A673 (cell line): Measurements from ENCODE around the gene WDR53. TPM values are rescaled to one million over a fixed set of nuclear protein-coding genes. Genes with fewer than 3 reads are reported as not detected.
A peak's percentile ranks its signal among the peaks of the same experiment; 100 is the strongest.

ENCODE experiments used
- BruUV-seq: library from RNA; stranded (reverse); fragments of 400-500 nt; replicated peaks from 2 replicates; lab custom pipeline; 2021; lab: Mats Ljungman, UMichigan
- CTCF ChIA-PET: fragments of 300-600 bp; sonication (Branson Sonifier 250); formaldehyde crosslinking; loops from one replicate; lab custom pipeline; 2022; ENCODE audit warnings: antibody characterized with exemption; lab: Charles Lee
- POLR2A ChIA-PET: fragments of 300-600 bp; sonication (Branson Sonifier 250); formaldehyde crosslinking; loops from one replicate; lab custom pipeline; 2022; ENCODE audit warnings: antibody characterized with exemption; ENCODE audit not compliant: low non-redundant PET; lab: Charles Lee
- DNase-seq: peaks from one replicate; pipeline ENCODE4 v3.0.0-alpha.2; 2015; ENCODE audit warnings: low spot score
- H3K27ac ChIP-seq: fragments of 200-600 bp; sonication (generic); 2 replicates; pipeline ENCODE4 v1.5.1; 2016; ENCODE audit warnings: mixed run types, low read depth, mild to moderate bottlenecking, mixed read lengths, antibody characterized with exemption, low read length; ENCODE audit not compliant: poor library complexity, severe bottlenecking
- H3K27me3 ChIP-seq: fragments of 200-600 bp; sonication (generic); replicated peaks from 2 replicates; pipeline ENCODE4 v1.6.1; 2017; ENCODE audit warnings: mixed run types, low read depth, mild to moderate bottlenecking, mixed read lengths, antibody characterized with exemption, low read length; ENCODE audit not compliant: insufficient read depth, poor library complexity
- H3K36me3 ChIP-seq: fragments of 200-600 bp; sonication (generic); 2 replicates; pipeline ENCODE4 v1.6.1; 2016; ENCODE audit warnings: mixed run types, mild to moderate bottlenecking, mixed read lengths, antibody characterized with exemption, low read length; ENCODE audit not compliant: insufficient read depth, poor library complexity, severe bottlenecking
- H3K4me1 ChIP-seq: fragments of 200-600 bp; sonication (generic); 2 replicates; pipeline ENCODE4 v1.6.1; 2017; ENCODE audit warnings: mixed run types, mild to moderate bottlenecking, mixed read lengths, antibody characterized with exemption, low read length; ENCODE audit not compliant: insufficient read depth, poor library complexity, severe bottlenecking
- H3K4me3 ChIP-seq: fragments of 200-600 bp; sonication (generic); 2 replicates; pipeline ENCODE4 v1.5.1; 2016; ENCODE audit warnings: low read depth, mixed run types, mild to moderate bottlenecking, mixed read lengths, low read length; ENCODE audit not compliant: poor library complexity, severe bottlenecking
- H3K9me3 ChIP-seq: fragments of 200-600 bp; sonication (generic); 2 replicates; pipeline ENCODE4 v1.6.1; 2016; ENCODE audit warnings: mixed run types, low read depth, mild to moderate bottlenecking, mixed read lengths, antibody characterized with exemption, low read length; ENCODE audit not compliant: poor library complexity, severe bottlenecking
- EZH2 ChIP-seq: fragments of 200-600 bp; sonication (generic); IDR thresholded peaks from 2 replicates; pipeline ENCODE4 v1.6.1; 2017; ENCODE audit warnings: borderline replicate concordance, low read depth, mild to moderate bottlenecking, mixed read lengths, antibody characterized with exemption, low read length; ENCODE audit not compliant: poor library complexity, severe bottlenecking
- intact Hi-C: fragments of 100-400 bp; cut with micrococcal nuclease; formaldehyde crosslinking; loops from one replicate; pipeline ENCODE4 v1.10.0; 2022; ENCODE audit not compliant: unreplicated experiment
- total RNA-seq: library from RNA; stranded (reverse); gene quantifications from 2 replicates; pipeline ENCODE4 v1.2.3, GENCODE V29; 2021
- TF ChIP-seq, protein P1 (sequence below): fragments of 300-800, 200-600 bp; sonication (generic); conservative IDR thresholded peaks from 2 replicates; pipeline ENCODE4 v1.5.1; 2017; ENCODE audit warnings: low read depth, mild to moderate bottlenecking, antibody characterized with exemption, low read length, moderate library complexity, mixed read lengths

The WDR53 gene
- total RNA-seq, 1 experiment from 2014 or later, result 23.1 TPM

DNA sequence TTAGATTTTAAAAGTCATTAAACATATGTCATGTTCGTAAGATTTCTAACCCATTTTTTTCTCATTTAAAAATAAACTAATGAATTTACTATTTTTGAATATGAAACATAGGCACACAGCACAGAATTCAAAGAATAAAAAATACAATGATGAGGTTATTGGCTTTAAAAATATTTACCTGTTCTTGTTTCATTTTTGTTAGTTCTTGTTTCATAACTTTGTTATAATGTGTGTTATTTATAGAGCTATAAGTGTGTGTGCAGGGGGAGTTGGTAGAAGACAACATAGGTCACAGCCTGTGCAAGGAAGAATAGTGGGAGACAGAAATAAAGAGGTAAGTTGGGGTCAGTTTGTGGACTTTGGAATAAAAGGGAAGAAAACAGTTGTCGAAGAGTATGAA is 40.3 kb upstream of the WDR53 start:
- no peak for DNase-seq
- POLR2A ChIA-PET, result no interaction called here
- no peaks in the 10 kb centered on the region for H3K9me3 ChIP-seq
- H3K36me3 ChIP-seq, result no peaks in the 10 kb centered on the region
- H3K4me3 ChIP-seq, result no peak overlapping the region
- CTCF ChIA-PET, result interaction anchor here (1.0 to 1.5 kb wide), 4 partner anchors 56 to 421 kb away, joined by 3 to 6 read pairs (median 4); partner anchors contain the start of gene MELTF
- peaks cover 4% of the 10 kb centered on the region for H3K4me1 ChIP-seq
- H3K27ac ChIP-seq, result no peak overlapping the region
- H3K27me3 ChIP-seq, result no peaks in the 10 kb centered on the region
- no peak for TF ChIP-seq EZH2
- TF ChIP-seq, protein P1, sequence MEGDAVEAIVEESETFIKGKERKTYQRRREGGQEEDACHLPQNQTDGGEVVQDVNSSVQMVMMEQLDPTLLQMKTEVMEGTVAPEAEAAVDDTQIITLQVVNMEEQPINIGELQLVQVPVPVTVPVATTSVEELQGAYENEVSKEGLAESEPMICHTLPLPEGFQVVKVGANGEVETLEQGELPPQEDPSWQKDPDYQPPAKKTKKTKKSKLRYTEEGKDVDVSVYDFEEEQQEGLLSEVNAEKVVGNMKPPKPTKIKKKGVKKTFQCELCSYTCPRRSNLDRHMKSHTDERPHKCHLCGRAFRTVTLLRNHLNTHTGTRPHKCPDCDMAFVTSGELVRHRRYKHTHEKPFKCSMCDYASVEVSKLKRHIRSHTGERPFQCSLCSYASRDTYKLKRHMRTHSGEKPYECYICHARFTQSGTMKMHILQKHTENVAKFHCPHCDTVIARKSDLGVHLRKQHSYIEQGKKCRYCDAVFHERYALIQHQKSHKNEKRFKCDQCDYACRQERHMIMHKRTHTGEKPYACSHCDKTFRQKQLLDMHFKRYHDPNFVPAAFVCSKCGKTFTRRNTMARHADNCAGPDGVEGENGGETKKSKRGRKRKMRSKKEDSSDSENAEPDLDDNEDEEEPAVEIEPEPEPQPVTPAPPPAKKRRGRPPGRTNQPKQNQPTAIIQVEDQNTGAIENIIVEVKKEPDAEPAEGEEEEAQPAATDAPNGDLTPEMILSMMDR, result no peak
- no TSS peak for BruUV-seq
- intact Hi-C loops, result loop anchor here (1.0 to 10.0 kb wide), 5 partner anchors 77 to 576 kb away; partner anchors contain the start of gene NCBP2

DNA sequence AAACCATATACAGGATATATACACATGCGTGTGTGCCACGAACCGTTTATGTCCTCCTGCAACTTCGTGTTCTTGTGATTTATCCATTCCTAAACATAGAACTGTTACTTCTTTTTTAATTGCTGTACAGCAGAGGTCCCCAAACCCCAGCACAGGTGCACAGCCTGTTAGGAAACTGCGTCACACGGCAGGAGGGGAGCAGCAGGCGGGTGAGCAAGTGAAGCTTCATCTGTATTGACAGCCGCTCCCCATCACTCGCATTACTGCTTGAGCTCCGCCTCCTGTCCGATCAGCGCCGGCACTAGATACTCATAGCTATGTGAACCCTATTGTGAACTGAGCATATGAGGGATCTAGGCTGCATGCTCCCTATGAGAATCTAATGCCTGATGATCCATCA is 36.2 kb upstream of the WDR53 start:
- BruUV-seq, result no TSS peak
- CTCF ChIA-PET, result interaction anchor here (0.6 kb wide), 1 partner anchor 60 kb away, joined by 4 read pairs; no protein-coding TSS in a partner anchor
- DNase-seq, result peak; percentile 32
- intact Hi-C loops, result loop anchor here (10.0 kb wide), 3 partner anchors 340 to 580 kb away; partner anchors contain the start of gene NCBP2
- POLR2A ChIA-PET, result no interaction called here
- no peak overlapping the region for H3K27ac ChIP-seq
- no peak overlapping the region for H3K4me3 ChIP-seq
- TF ChIP-seq, protein P1, result no peak
- no peak for TF ChIP-seq EZH2
- H3K27me3 ChIP-seq, result no peaks in the 10 kb centered on the region
- H3K4me1 ChIP-seq, result peaks cover 2% of the 10 kb centered on the region
- H3K36me3 ChIP-seq, result no peaks in the 10 kb centered on the region
- H3K9me3 ChIP-seq, result no peaks in the 10 kb centered on the region

DNA sequence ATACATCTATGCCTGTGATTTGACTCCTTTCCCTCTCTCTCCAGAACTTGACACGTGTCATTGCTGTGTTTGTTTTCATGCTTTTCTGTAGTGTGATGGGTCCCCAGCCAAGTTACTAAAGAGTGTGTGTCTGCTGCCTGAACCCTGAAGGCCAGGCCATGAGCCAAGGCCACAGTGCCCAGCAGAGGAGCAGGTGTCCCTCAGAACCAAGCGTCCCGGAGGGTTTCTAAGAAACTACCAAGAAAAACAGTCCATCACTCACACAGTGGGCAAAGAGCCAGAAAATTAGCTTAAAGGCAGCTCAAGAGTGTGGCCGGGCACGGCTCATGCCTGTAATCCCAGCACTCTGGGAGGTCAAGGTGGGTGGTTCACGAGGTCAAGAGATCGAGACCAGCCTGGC is 35.3 kb upstream of the WDR53 start:
- ChIA-PET POLR2A (no interaction called here), CTCF (no interaction called here)
- Histone ChIP-seq H3K27ac (no peak overlapping the region), H3K4me3 (no peak overlapping the region), H3K27me3 (no peaks in the 10 kb centered on the region), H3K9me3 (no peaks in the 10 kb centered on the region), H3K36me3 (no peaks in the 10 kb centered on the region), H3K4me1 (no peaks in the 10 kb centered on the region)
- no peak for DNase-seq
- intact Hi-C loops, result loop anchor here (10.0 kb wide), 3 partner anchors 341 to 581 kb away; partner anchors contain the start of gene NCBP2
- TF ChIP-seq, protein P1, result no peak
- no peak for TF ChIP-seq EZH2
- BruUV-seq, result no TSS peak
